ENCODE data around the gene DCUN1D4. TPM values are rescaled to one million over a fixed set of nuclear protein-coding genes. Genes with fewer than 3 reads are reported as not detected.

The DCUN1D4 gene
- polyA plus RNA-seq, 1 donor from 2014 or later: 130 TPM

- Histone ChIP-seq H3K4me2 (ENCODE audit: low read length) (no peak overlapping the region), H3K27me3 (ENCODE audit: insufficient read depth, low read depth, low read length) (no peaks in the 10 kb centered on the region), H3K4me3 (ENCODE audit: low read length) (no peak overlapping the region), H2AFZ (ENCODE audit: low read depth, low read length) (no peak overlapping the region), H3K9me2 (ENCODE audit: insufficient read depth, low read length) (no peaks in the 10 kb centered on the region), H3K27ac (ENCODE audit: low read length) (no peak overlapping the region), H3K9me3 (ENCODE audit: low read length) (no peaks in the 10 kb centered on the region), H3K36me3 (ENCODE audit: insufficient read depth, low read length) (no peaks in the 10 kb centered on the region), H3F3A (ENCODE audit: insufficient read depth, low read length, poor library complexity, severe bottlenecking) (peaks cover 6% of the 10 kb centered on the region), H4K20me1 (ENCODE audit: insufficient read depth) (peaks cover 4% of the 10 kb centered on the region), H3K79me2 (replicated peaks; ENCODE audit: insufficient read depth, low read length) (peaks cover 97% of the 10 kb centered on the region), H3K9ac (ENCODE audit: low read length) (no peak overlapping the region)
- TF ChIP-seq POLR2AphosphoS5 (IDR thresholded peaks at IDR 0.05) (no peak), CTCF (IDR thresholded peaks at IDR 0.05; ENCODE audit: poor library complexity, severe bottlenecking) (no peak), REST (IDR thresholded peaks at IDR 0.05; ENCODE audit: borderline replicate concordance) (no peak), TAF1 (IDR thresholded peaks at IDR 0.05; ENCODE audit: low read depth) (no peak), EZH2 (IDR thresholded peaks at IDR 0.05; ENCODE audit: borderline replicate concordance, insufficient read depth, low read length, poor library complexity, severe bottlenecking) (no peak), RAD21 (conservative IDR thresholded peaks at IDR 0.05) (no peak), SMC3 (conservative IDR thresholded peaks at IDR 0.05; ENCODE audit: poor library complexity) (no peak), EP300 (conservative IDR thresholded peaks at IDR 0.05; ENCODE audit: poor library complexity, severe bottlenecking) (no peak), MXI1 (conservative IDR thresholded peaks at IDR 0.05; ENCODE audit: poor library complexity, severe bottlenecking) (no peak)
Observed at GRCh38 chr4:51849430-51849829, 6.5 kb downstream of the DCUN1D4 start.

- Histone ChIP-seq H3K27ac (ENCODE audit: low read length) (no peak overlapping the region), H2AFZ (ENCODE audit: low read depth, low read length) (no peak overlapping the region), H3K79me2 (replicated peaks; ENCODE audit: insufficient read depth, low read length) (peaks cover 97% of the 10 kb centered on the region), H3K4me3 (ENCODE audit: low read length) (no peak overlapping the region), H3K9me2 (ENCODE audit: insufficient read depth, low read length) (no peaks in the 10 kb centered on the region), H3K36me3 (ENCODE audit: insufficient read depth, low read length) (no peaks in the 10 kb centered on the region), H3K27me3 (ENCODE audit: insufficient read depth, low read depth, low read length) (no peaks in the 10 kb centered on the region), H3K9me3 (ENCODE audit: low read length) (no peaks in the 10 kb centered on the region), H3K9ac (ENCODE audit: low read length) (no peak overlapping the region), H3K4me2 (ENCODE audit: low read length) (no peak overlapping the region), H3F3A (ENCODE audit: insufficient read depth, low read length, poor library complexity, severe bottlenecking) (peaks cover 1% of the 10 kb centered on the region), H4K20me1 (ENCODE audit: insufficient read depth) (peaks cover 4% of the 10 kb centered on the region)
- TF ChIP-seq POLR2AphosphoS5 (IDR thresholded peaks at IDR 0.05) (no peak), TAF1 (IDR thresholded peaks at IDR 0.05; ENCODE audit: low read depth) (no peak), MXI1 (conservative IDR thresholded peaks at IDR 0.05; ENCODE audit: poor library complexity, severe bottlenecking) (no peak), RAD21 (conservative IDR thresholded peaks at IDR 0.05) (no peak), CTCF (IDR thresholded peaks at IDR 0.05; ENCODE audit: poor library complexity, severe bottlenecking) (no peak), REST (IDR thresholded peaks at IDR 0.05; ENCODE audit: borderline replicate concordance) (no peak), EZH2 (IDR thresholded peaks at IDR 0.05; ENCODE audit: borderline replicate concordance, insufficient read depth, low read length, poor library complexity, severe bottlenecking) (no peak)
Observed at GRCh38 chr4:51850294-51850693, 7.3 kb downstream of the DCUN1D4 start.

Data from neural cell (in vitro differentiated cells).